AG10803 (cell line): ENCODE results near the gene ARHGAP32.
"Not testable (repeated sequence)": the region's sequence is repeated elsewhere in the genome, so short reads cannot be mapped to it uniquely, and the experiment has no call there.

Experiments
- DNase-seq: peaks from one replicate; pipeline ENCODE4 v3.0.0; 2010; ENCODE audit warnings: low read depth
- H3K4me3 ChIP-seq: 2 replicates; pipeline ENCODE4 v1.5.1; 2011; ENCODE audit warnings: mild to moderate bottlenecking, low read length, control low read depth
- TF ChIP-seq, protein P1 (sequence below): conservative IDR thresholded peaks from 2 replicates; pipeline ENCODE4 v1.5.1; 2011; ENCODE audit warnings: mild to moderate bottlenecking, low read length, control low read depth, inconsistent platforms

ARHGAP32 gene

DNA sequence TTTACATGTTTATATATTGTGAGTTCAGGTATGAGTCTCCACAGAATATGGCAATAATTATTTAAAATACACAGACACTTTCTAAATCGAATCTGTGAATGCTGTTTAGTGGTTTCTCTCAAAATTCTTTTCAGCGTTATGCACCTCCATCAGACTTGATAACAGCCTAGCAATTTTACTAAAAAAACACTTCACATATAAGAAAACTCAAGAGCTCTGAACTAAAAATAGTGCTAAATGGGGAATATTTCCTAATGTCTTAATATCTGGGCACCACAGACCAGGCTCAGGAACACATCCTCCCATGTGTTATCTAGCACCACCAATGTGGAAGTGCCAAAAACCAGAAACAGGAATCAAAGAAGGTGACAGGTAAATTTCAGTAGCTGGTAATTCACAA is 47.9 kb downstream of the ARHGAP32 start:
- no peak for DNase-seq
- no peak overlapping the region for H3K4me3 ChIP-seq
- TF ChIP-seq, protein P1, sequence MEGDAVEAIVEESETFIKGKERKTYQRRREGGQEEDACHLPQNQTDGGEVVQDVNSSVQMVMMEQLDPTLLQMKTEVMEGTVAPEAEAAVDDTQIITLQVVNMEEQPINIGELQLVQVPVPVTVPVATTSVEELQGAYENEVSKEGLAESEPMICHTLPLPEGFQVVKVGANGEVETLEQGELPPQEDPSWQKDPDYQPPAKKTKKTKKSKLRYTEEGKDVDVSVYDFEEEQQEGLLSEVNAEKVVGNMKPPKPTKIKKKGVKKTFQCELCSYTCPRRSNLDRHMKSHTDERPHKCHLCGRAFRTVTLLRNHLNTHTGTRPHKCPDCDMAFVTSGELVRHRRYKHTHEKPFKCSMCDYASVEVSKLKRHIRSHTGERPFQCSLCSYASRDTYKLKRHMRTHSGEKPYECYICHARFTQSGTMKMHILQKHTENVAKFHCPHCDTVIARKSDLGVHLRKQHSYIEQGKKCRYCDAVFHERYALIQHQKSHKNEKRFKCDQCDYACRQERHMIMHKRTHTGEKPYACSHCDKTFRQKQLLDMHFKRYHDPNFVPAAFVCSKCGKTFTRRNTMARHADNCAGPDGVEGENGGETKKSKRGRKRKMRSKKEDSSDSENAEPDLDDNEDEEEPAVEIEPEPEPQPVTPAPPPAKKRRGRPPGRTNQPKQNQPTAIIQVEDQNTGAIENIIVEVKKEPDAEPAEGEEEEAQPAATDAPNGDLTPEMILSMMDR: no peak

DNA sequence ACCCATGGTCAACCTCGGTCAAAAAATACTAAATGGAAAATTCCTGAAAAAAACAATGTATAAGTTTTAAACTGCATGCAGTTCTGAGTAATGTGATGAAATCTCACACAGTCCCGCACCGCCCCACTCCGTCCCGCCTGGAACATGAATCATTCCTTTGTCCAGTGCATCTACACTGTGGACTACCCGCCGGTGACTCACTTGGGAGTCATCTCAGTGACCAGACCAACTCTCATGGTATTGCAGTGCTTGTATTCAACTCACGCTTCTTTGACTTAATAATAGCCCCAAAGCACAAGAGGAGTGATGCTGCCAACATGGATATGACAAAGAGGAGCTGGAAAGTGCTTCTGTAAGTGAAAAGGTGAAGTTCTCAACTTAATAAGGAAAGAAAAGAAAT is 48.8 kb downstream of the ARHGAP32 start:
- DNase-seq: peak; percentile 97
- H3K4me3 ChIP-seq: peak overlapping the region; percentile 31; the same call in 1 of the 2 replicates
- TF ChIP-seq, protein P1: no peak

DNA sequence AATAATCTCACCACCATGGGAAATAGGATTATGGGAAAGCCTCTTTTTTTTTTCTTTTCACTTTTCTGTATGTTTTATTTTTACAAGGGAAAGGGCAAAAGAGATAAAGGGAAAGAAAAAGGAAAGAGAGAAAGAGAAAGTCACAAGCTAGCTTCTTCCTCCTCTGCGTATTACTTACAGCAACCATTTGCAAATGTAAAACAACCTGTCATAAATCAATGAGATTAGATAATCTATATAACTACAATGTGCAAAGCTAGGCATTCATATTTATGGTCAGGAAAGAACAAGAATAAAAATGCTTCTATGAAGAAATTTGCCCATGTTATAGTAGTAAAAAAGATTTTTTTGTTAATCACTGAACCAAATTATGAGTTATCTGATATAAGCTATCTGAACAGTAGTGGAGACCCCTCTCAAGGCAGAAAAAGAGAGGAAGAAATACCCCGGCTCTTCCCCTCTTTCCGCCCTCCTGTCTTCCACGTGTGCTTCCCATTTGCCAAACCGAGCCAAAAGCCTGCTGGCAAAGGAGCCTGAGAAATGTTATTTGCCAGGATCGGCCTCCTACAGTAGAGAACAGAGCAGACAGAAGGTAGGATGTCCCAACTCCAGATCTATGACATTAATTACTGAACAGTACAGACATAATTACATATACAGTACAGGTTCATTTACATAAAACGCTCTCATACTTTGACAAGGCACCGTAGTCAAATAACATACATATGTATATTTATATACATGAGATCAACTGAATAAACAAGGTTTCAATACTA is 50.2 kb downstream of the ARHGAP32 start:
- no peak overlapping the region for H3K4me3 ChIP-seq
- peak; percentile 30 for DNase-seq
- TF ChIP-seq, protein P1: no peak

DNA sequence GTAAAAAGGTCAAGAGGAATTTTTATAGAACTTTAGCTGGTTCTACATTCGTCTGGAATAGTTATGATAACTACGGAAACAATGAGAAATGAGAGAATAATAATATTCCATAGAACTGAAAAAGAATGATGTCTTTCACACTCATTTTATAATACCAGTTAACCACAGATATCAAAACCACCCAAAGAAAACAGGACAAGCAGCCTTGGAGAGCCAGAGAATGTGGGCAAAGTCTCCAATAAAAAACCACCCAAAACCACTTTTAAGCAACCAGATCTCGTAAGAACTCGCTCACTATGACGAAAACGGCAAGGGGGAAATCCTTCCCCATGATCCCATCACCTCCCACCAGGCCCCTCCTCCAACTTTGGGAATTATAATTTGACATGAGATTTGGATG is 60.8 kb downstream of the ARHGAP32 start:
- TF ChIP-seq, protein P1: no peak
- no peak for DNase-seq
- H3K4me3 ChIP-seq: no peak overlapping the region

DNA sequence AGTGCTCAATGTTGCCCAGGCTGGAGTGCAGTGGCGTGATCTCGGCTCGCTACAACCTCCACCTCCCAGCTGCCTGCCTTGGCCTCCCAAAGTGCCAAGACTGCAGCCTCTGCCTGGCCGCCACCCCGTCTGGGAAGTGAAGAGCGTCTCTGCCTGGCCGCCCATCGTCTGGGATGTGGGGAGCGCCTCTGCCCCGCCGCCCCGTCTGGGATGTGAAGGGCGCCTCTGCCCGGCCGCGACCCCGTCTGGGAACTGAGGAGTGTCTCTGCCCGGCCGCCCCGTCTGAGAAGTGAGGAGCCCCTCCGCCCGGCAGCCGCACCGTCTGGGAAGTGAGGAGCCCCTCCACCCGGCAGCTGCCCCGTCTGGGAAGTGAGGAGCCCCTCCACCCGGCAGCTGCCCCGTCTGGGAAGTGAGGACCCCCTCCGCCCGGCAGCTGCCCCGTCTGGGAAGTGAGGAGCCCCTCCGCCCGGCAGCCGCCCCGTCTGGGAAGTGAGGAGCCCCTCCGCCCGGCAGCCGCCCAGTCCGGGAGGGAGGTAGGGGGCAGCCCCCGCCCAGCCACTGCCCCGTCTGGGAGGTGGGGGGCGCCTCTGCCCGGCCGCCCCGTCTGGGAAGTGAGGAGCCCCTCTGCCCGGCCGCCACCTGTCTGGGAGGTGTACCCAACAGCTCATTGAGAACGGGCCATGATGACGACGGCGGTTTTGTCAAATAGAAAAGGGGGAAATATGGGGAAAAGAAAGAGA is 63.1 kb downstream of the ARHGAP32 start:
- DNase-seq, H3K4me3 ChIP-seq: not testable (repeated sequence)

DNA sequence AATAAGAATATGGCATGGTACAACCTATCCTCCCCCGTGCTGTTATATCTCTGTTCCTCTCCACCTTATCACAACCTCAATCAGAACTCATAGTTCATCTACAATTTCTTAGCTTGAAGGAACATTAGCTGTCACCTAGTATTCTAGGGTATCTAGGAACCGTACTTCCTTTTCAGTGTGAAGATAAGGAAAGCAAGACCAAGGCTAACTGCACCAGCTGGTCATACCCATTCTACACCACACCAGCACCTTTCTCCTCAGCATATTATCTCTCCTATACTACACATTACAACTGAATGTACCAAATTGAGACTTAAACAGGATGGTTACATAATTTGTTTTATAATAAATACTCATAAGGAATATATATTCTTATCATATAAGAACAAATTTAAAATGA is 73.1 kb downstream of the ARHGAP32 start:
- DNase-seq: no peak
- TF ChIP-seq, protein P1: no peak
- H3K4me3 ChIP-seq: no peak overlapping the region

DNA sequence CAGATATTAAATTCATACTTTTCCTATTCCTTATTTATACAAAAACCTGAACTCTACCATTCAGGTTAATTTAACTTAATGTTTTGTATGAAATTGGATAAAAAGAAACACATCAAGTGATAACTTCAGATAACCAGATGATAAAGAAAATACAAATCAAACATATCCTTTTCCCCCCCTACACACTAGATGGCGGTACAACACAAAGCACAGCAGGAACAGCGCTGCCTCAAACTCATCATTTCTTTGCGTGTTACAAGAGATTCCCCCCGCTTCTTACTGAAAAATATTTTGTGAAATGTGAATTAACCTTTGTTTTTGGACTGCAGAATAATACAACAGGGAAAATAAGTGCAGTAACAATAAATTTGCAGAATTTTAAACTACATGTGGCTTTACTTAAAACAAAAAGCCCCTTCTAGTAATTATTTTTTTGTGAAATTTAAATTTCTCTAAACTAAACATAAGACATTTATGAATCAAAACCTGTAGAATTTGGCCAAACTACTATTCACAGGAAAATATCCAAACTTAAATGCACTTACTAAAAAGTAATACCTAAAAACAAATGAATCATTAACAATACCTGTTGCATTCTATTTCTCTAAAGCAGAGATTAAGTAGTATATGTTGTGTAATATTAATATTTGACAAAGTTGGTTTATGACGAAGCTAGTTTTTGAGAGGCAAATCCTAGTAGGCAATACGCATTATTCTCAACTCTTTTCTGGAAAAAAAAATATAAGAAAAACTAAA is 74.4 kb downstream of the ARHGAP32 start:
- TF ChIP-seq, protein P1: peak; percentile 97
- no peak overlapping the region for H3K4me3 ChIP-seq
- peak; percentile 74 for DNase-seq
